Stimulated activated CD4-positive, alpha-beta T cell treated with anti-CD3 and anti-CD28 coated beads, Interleukin-2, amount 100 ng/mL, for 48 hours (primary cell): ENCODE data around the gene LZTS2.
"Not testable (repeated sequence)": the region's sequence is repeated elsewhere in the genome, so short reads cannot be mapped to it uniquely, and the experiment has no call there.

Source experiments
- DNase-seq, 2 donors: peaks; one replicate each; pipeline ENCODE4 v3.0.0-alpha.2; 2020

The LZTS2 gene

GRCh38 chr10:101034404-101034803 lies 34.8 kb downstream of the LZTS2 start:
- not testable (repeated sequence) for DNase-seq

DNA sequence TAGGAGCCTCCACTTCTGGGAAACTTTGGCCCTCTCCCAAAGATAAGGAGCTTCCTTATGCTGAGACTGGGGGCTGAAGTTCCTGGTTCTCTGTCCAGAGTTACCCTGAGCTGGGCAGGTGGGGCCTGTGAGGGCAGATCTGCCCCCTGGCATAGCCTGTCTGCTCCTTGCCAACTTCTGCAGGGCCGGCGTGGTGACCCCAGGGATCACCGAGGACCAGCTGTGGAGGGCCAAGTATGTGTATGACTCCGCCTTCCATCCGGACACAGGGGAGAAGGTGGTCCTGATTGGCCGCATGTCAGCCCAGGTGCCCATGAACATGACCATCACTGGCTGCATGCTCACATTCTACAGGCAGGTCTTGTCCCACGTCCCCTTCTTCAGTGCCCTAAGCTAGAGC lies 35.7 kb downstream of the LZTS2 start:
- DNase-seq: no peak

DNA sequence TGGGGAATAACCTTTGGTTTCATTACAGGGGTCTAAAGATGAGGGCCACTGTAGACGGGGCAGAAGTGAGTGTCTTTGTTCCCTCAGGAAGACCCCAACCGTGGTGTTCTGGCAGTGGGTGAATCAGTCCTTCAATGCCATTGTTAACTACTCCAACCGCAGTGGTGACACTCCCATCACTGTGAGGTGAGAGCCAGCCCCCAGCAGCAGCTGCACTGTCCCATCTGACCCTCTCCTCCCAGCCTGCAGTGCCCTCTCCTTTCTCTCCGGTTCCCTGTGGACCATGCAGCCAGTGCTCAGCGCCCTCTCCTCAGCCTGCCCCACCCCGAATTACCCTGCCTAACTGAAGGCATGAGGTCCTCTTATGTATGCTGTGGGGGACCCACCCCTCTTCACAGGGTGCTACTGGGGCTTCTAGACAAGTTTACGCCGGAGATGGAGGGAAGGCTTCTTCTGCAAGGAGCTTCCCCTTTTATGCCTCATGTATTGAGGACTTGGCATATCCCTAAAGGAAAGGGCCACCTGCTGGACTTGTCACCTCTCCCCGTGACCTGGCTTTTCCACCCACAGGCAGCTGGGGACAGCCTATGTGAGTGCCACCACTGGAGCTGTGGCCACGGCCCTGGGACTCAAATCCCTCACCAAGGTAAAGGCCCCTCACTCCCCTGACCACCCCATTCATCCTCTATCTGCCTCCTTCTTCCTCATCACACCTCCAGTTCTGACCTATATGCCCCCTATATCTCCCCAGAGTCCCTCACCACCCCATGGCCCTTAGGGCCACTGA lies 36.5 kb downstream of the LZTS2 start:
- DNase-seq: no peak

DNA sequence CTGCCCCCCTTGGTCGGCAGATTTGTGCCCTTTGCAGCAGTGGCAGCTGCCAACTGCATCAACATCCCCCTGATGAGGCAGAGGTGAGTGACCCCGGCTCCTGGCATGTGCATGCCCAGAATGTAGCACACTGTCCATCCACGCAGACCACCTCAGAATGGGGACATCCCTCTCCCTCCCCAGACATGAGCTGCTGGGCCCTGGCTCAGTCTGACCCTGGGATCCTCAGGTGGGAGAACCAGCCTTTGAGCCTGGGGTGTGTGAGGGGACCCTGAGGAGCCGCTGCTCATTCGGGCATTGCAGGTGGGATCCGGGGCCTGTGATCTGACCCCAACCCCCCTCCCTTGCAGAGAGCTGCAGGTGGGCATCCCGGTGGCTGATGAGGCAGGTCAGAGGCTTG lies 37.1 kb downstream of the LZTS2 start:
- DNase-seq: no peak

DNA sequence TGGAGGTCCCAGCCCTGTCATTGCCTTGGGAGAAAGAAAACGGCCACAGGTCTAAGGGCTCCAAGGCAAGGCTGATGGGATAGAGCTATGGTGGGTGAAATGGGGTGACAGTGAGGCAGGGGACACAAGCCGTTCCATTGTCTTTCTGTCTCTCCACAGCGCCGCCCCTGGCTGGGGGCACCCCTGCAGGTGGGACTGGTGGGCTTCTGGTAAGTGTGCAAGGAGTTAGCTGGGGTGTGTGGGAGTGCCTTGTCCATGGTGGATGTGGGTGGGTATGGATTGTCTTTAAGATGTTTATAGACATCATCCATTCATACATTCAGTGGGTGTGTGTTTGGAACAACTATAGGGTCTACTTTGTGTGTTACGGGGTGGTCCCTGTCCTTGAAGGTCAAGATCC lies 38.9 kb downstream of the LZTS2 start:
- no peak for DNase-seq

DNA sequence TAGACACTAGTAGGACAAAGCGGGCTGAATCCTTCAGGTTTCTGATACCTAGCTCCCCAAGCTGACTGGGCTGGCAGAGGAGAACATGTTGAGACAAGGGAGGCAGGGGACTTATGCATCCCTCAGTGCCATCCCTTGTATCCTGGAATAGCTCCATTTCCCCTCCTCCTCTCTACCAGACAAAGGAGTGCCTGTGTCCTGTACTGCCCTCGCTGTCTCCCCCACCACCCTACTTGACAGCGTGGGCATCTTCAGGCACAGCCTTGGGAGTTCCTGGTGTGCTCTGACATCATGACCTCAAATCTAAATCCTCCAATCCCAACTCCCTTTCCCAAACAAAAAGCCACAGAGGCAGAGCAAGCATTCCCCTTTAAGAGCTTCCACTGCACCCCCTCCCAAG lies 40.5 kb downstream of the LZTS2 start:
- DNase-seq: no peak

- no peak for DNase-seq
Observed at GRCh38 chr10:101040851-101041250, 41.2 kb downstream of the LZTS2 start.

- peak; percentile 54 to 62 for DNase-seq
Observed at GRCh38 chr10:101041252-101041761, 41.7 kb downstream of the LZTS2 start.

DNA sequence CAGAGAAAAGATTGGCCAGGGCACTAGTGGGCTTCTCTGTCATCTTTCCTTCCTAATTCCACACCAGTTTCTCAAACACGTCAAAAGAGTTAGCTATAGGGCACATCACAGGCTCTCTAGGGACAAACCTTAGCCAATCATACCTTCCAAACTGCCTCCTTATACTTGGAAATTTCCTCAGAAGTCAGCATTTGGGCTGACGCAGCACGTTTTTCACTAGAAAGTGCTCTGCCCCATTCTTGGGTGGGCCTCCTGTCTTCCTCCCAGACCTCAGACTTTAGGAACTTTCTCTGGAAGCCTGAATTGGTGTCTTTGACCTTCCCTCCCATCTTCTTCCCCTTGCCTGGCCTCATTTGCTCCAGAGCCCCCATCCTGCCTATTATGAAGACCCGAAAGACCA lies 42.5 kb downstream of the LZTS2 start:
- DNase-seq: no peak

- DNase-seq: peak; percentile 86 to 90
Observed at GRCh38 chr10:101042667-101043362, 43.2 kb downstream of the LZTS2 start.

DNA sequence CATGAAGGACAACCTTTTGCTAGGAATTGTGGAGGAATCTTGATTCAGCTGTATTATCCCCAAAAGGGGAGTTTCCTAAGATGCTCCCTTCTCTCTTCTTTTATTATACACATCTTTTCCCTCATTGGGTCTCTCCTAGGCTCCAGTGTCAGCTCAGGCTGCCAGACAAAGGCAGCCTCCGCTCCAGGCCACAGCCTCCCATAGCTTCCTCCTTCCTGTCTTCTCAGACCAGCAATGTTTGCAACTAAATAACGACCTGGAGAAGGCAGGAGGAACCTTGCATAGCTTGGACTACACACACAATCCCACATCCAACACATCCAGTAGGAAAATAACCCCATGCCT lies 43.7 kb downstream of the LZTS2 start:
- DNase-seq: no peak

GRCh38 chr10:101044117-101044516 lies 44.5 kb downstream of the LZTS2 start:
- DNase-seq: no peak

- no peak for DNase-seq
Observed at GRCh38 chr10:101046332-101047238, 47.0 kb downstream of the LZTS2 start.

DNA sequence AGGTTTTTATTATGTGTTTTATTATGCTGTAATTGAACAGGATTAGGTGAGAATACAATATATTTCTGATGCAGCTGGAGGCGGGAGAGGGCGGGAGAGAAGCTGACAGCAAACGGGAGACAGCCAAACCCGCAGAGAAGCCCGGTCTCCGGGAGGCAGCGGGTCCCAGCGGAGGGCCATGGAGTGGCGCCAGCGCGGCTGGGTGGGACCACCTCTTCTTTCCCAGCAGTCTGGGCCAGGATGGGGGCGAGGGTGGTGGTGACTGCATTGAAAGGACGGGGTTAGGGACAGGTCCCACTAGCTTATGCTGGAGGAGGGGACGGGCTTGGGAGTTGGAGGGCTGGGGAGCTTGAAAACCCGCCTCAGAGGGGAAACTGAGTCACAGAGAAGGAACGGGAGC lies 47.7 kb downstream of the LZTS2 start:
- no peak for DNase-seq

GRCh38 chr10:101047961-101048892 lies 48.6 kb downstream of the LZTS2 start:
- DNase-seq: no peak

DNA sequence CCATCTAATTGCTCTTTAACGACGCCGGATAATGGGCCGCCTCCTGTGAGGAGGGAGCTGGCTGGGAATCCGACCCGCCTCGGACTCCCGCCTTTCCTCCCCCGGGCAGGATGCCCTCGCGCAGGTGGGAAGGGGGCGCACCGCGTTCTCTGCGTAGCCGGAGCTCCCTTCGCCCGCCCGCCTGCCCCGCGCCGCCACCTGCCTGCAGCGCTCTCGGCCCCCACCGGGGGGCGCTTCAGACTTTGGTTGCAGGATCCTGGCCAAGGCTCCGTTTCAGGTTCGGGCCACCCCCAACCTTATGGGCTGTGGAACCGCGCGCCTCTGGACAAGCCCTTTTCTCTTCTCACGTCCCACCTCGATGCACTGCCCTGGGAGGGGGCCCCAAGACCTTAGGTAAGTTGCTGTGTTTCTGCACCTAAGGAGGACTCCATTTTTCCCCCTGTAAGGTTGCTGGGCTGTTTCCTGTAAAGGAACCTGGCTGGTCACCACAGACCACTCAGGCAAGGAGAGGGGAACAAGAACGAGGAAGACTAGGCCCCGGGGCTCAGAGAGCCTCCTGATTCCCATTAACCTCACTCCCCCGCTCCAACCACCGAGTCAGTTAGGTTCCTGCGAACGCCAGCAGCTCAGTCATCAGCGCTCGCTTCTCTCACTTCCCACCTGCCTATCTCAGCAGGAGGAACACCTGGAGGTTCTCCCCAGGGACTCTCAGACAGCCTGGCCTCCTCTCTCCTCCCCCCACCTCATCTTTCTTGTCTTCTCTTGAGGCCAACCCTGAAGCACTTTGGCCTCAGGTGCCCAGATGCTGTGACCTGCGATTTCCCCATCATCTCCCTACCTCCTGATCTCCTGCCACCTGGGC lies 50.8 kb downstream of the LZTS2 start:
- DNase-seq: peak; percentile 86 to 87

- DNase-seq: no peak
Observed at GRCh38 chr10:101052285-101052684, 52.7 kb downstream of the LZTS2 start.

DNA sequence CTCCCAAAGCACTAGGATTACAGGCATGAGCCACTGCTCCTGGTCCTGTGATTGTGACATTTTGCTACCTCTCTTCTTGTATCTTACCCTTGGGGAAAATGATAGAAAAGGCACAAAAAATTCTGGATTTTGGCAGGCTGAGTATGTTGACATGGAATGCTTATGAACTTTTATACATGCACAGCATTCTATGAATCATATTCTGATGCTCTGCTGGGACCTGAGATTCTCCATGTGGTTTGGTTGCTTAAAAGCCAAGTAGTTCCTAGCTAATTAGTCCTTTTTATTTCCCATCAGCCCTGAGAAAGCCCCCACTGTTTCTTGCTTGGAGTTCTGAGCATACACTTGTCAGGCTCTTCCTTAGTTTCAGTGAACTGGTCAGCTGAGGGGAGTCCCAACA lies 53.9 kb downstream of the LZTS2 start:
- no peak for DNase-seq

- DNase-seq: no peak
Observed at GRCh38 chr10:101054351-101054750, 54.7 kb downstream of the LZTS2 start.

GRCh38 chr10:101054876-101055275 lies 55.3 kb downstream of the LZTS2 start:
- DNase-seq: no peak

DNA sequence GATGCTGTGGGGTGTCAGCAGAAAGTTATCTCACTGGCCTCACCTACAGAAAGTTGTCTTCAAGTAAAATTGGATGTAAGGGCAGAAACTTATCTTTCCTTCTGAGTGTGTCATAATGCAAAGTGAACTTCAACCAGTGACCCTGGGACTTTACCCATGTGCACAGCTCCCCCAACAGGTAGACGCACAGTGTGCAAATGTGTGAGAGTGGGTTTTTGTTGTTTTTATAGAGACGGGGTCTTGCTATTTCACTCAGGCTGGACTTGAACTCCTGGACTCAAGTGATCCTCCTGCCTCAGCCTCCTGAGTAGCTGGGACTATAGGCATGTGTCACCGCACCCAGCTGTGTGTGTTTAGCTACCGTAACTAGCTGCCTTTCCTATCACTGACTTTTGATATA lies 55.8 kb downstream of the LZTS2 start:
- DNase-seq: no peak
